Measurements from ENCODE around the gene TMEM135.
"Not testable (repeated sequence)": the region's sequence is repeated elsewhere in the genome, so short reads cannot be mapped to it uniquely, and the experiment has no call there.

Gene TMEM135

GRCh38 chr11:87258171-87258833 lies 220.6 kb downstream of the TMEM135 start:
- no peak for DNase-seq (ENCODE audit: low spot score)

GRCh38 chr11:87259736-87260135 lies 222.0 kb downstream of the TMEM135 start:
- DNase-seq (ENCODE audit: low spot score) = no peak

GRCh38 chr11:87260811-87261210 lies 223.1 kb downstream of the TMEM135 start:
- no peak for DNase-seq (ENCODE audit: low spot score)

- DNase-seq (ENCODE audit: low spot score) = no peak
Observed at GRCh38 chr11:87263264-87263838, 225.6 kb downstream of the TMEM135 start.

- DNase-seq (ENCODE audit: low spot score) = no peak
Observed at GRCh38 chr11:87263979-87264378, 226.2 kb downstream of the TMEM135 start.

- DNase-seq (ENCODE audit: low spot score) = no peak
Observed at GRCh38 chr11:87265132-87265531, 227.4 kb downstream of the TMEM135 start.

- no peak for DNase-seq (ENCODE audit: low spot score)
Observed at GRCh38 chr11:87265979-87266378, 228.2 kb downstream of the TMEM135 start.

- no peak for DNase-seq (ENCODE audit: low spot score)
Observed at GRCh38 chr11:87266751-87267150, 229.0 kb downstream of the TMEM135 start.

GRCh38 chr11:87271951-87272350 lies 234.2 kb downstream of the TMEM135 start:
- not testable (repeated sequence) for DNase-seq (ENCODE audit: low spot score)

GRCh38 chr11:87275176-87275575 lies 237.4 kb downstream of the TMEM135 start:
- DNase-seq (ENCODE audit: low spot score) = no peak

GRCh38 chr11:87280143-87280542 lies 242.4 kb downstream of the TMEM135 start:
- DNase-seq (ENCODE audit: low spot score) = no peak

- DNase-seq (ENCODE audit: low spot score) = peak; percentile 17
Observed at GRCh38 chr11:87281496-87281895, 243.8 kb downstream of the TMEM135 start.

GRCh38 chr11:87284306-87284705 lies 246.6 kb downstream of the TMEM135 start:
- DNase-seq (ENCODE audit: low spot score) = no peak

- DNase-seq (ENCODE audit: low spot score) = not testable (repeated sequence)
Observed at GRCh38 chr11:87285674-87286073, 247.9 kb downstream of the TMEM135 start.

GRCh38 chr11:87286338-87286737 lies 248.6 kb downstream of the TMEM135 start:
- no peak for DNase-seq (ENCODE audit: low spot score)

GRCh38 chr11:87290304-87290922 lies 252.7 kb downstream of the TMEM135 start:
- peak; percentile 75 for DNase-seq (ENCODE audit: low spot score)

- no peak for DNase-seq (ENCODE audit: low spot score)
Observed at GRCh38 chr11:87292598-87292997, 254.9 kb downstream of the TMEM135 start.

- DNase-seq (ENCODE audit: low spot score) = no peak
Observed at GRCh38 chr11:87295237-87295636, 257.5 kb downstream of the TMEM135 start.

- DNase-seq (ENCODE audit: low spot score) = no peak
Observed at GRCh38 chr11:87296627-87297026, 258.9 kb downstream of the TMEM135 start.

- DNase-seq (ENCODE audit: low spot score) = no peak
Observed at GRCh38 chr11:87298155-87298554, 260.4 kb downstream of the TMEM135 start.

- DNase-seq (ENCODE audit: low spot score) = no peak
Observed at GRCh38 chr11:87299041-87299481, 261.3 kb downstream of the TMEM135 start.

- DNase-seq (ENCODE audit: low spot score) = peak; percentile 24
Observed at GRCh38 chr11:87300640-87301380, 263.1 kb downstream of the TMEM135 start.
